H9 (cell line): ENCODE results near the gene ZNF431. TPM values are rescaled to one million over a fixed set of nuclear protein-coding genes. Genes with fewer than 3 reads are reported as not detected.
"Not testable (repeated sequence)": the region's sequence is repeated elsewhere in the genome, so short reads cannot be mapped to it uniquely, and the experiment has no call there.

Experiments
- DNase-seq: peaks from one replicate; pipeline ENCODE4 v3.0.0-alpha.2; 2017
- H2AFZ ChIP-seq: one replicate; pipeline ENCODE4 v1.6.1; 2013; ENCODE audit warnings: mild to moderate bottlenecking, low read length, control low read depth, moderate library complexity
- H2AK5ac ChIP-seq: 2 replicates; pipeline ENCODE4 v1.6.1; 2013; ENCODE audit warnings: low read length, control low read depth, mixed read lengths; ENCODE audit not compliant: insufficient read length
- H2BK120ac ChIP-seq: one replicate; pipeline ENCODE4 v1.6.1; 2013; ENCODE audit warnings: low read depth, mild to moderate bottlenecking, low read length, control low read depth, inconsistent platforms; ENCODE audit not compliant: poor library complexity, severe bottlenecking
- H2BK12ac ChIP-seq: 2 replicates; pipeline ENCODE4 v1.6.1; 2013; ENCODE audit warnings: low read length, control low read depth, mixed read lengths, low read depth; ENCODE audit not compliant: insufficient read length
- H2BK15ac ChIP-seq: 2 replicates; pipeline ENCODE4 v1.6.1; 2013; ENCODE audit warnings: low read depth, low read length, control low read depth
- H2BK20ac ChIP-seq: one replicate; pipeline ENCODE4 v1.6.1; 2013; ENCODE audit warnings: low read depth, mild to moderate bottlenecking, low read length, control low read depth, inconsistent platforms; ENCODE audit not compliant: poor library complexity, severe bottlenecking
- H2BK5ac ChIP-seq: 2 replicates; pipeline ENCODE4 v1.6.1; 2013; ENCODE audit warnings: low read length, control low read depth, mixed read lengths; ENCODE audit not compliant: insufficient read length
- H3K14ac ChIP-seq: 2 replicates; pipeline ENCODE4 v1.6.1; 2013; ENCODE audit warnings: low read length, control low read depth; ENCODE audit not compliant: insufficient read depth
- H3K18ac ChIP-seq: 2 replicates; pipeline ENCODE4 v1.6.1; 2013; ENCODE audit warnings: low read depth, mild to moderate bottlenecking, mixed read lengths, low read length, control low read depth; ENCODE audit not compliant: insufficient read length
- H3K23ac ChIP-seq: 2 replicates; pipeline ENCODE4 v1.6.1; 2013; ENCODE audit warnings: low read length, control low read depth, mixed read lengths, low read depth; ENCODE audit not compliant: insufficient read length
- H3K23me2 ChIP-seq: 2 replicates; pipeline ENCODE4 v1.6.1; 2013; ENCODE audit warnings: low read depth, mild to moderate bottlenecking, mixed read lengths, low read length, control low read depth; ENCODE audit not compliant: insufficient read length, poor library complexity, severe bottlenecking
- H3K27ac ChIP-seq: 2 replicates; pipeline ENCODE4 v1.5.1; 2013; ENCODE audit warnings: low read length, control low read depth, mixed read lengths, low read depth; ENCODE audit not compliant: insufficient read length
- H3K27me3 ChIP-seq: 2 replicates; pipeline ENCODE4 v1.6.1; 2013; ENCODE audit warnings: low read length, control low read depth, inconsistent platforms; ENCODE audit not compliant: insufficient read depth
- H3K4ac ChIP-seq: 2 replicates; pipeline ENCODE4 v1.6.1; 2013; ENCODE audit warnings: low read depth, mild to moderate bottlenecking, control low read depth, inconsistent platforms, low read length, moderate library complexity
- H3K4me1 ChIP-seq: 2 replicates; pipeline ENCODE4 v1.6.1; 2013; ENCODE audit warnings: low read length, control low read depth, inconsistent platforms; ENCODE audit not compliant: insufficient read depth
- H3K4me2 ChIP-seq: 2 replicates; pipeline ENCODE4 v1.6.1; 2013; ENCODE audit warnings: low read length, control low read depth, mixed read lengths; ENCODE audit not compliant: insufficient read length, insufficient read depth
- H3K56ac ChIP-seq: 2 replicates; pipeline ENCODE4 v1.6.1; 2013; ENCODE audit warnings: low read depth, mild to moderate bottlenecking, mixed read lengths, low read length, control low read depth; ENCODE audit not compliant: insufficient read length
- H3K79me1 ChIP-seq: 2 replicates; pipeline ENCODE4 v1.6.1; 2013; ENCODE audit warnings: low read depth, mild to moderate bottlenecking, moderate library complexity, low read length, control low read depth, inconsistent platforms; ENCODE audit not compliant: insufficient read depth, poor library complexity, severe bottlenecking
- H3K79me2 ChIP-seq: 2 replicates; pipeline ENCODE4 v1.6.1; 2013; ENCODE audit warnings: low read length, control low read depth, inconsistent platforms; ENCODE audit not compliant: insufficient read depth
- H3K9ac ChIP-seq: 2 replicates; pipeline ENCODE4 v1.6.1; 2013; ENCODE audit warnings: low read length, control low read depth, mixed read lengths; ENCODE audit not compliant: insufficient read length; ENCODE audit errors: extremely low read depth
- H3K9me3 ChIP-seq: one replicate; pipeline ENCODE4 v1.6.1; 2013; ENCODE audit warnings: low read depth, low read length, inconsistent platforms; ENCODE audit not compliant: control insufficient read depth
- H3T11ph ChIP-seq: one replicate; pipeline ENCODE4 v1.6.1; 2013; ENCODE audit warnings: mild to moderate bottlenecking, low read length, control low read depth, inconsistent platforms
- H4K20me1 ChIP-seq: one replicate; pipeline ENCODE4 v1.6.1; 2013; ENCODE audit not compliant: control insufficient read depth, insufficient read length, insufficient read depth
- H4K5ac ChIP-seq: 2 replicates; pipeline ENCODE4 v1.6.1; 2013; ENCODE audit warnings: low read depth, mild to moderate bottlenecking, mixed read lengths, low read length, control low read depth; ENCODE audit not compliant: insufficient read length
- H4K8ac ChIP-seq: replicated peaks from 2 replicates; pipeline ENCODE4 v1.6.1; 2013; ENCODE audit warnings: low read length, control low read depth, mixed read lengths, low read depth; ENCODE audit not compliant: insufficient read length
- H4K91ac ChIP-seq: 2 replicates; pipeline ENCODE4 v1.6.1; 2013; ENCODE audit warnings: low read depth, mild to moderate bottlenecking, moderate library complexity, mixed read lengths, low read length, control low read depth; ENCODE audit not compliant: insufficient read length
- H3K27ac Mint-ChIP-seq, 3 experiments: 2 replicates in 2 of 3; 3 replicates in 1 of 3; pipeline ENCODE4 v1.8.0; 2020 to 2021; ENCODE audit warnings: mixed read lengths in 3 of 3, mild to moderate bottlenecking in 1 of 3, moderate library complexity in 1 of 3
- H3K27me3 Mint-ChIP-seq: 2 replicates; pipeline ENCODE4 v1.8.0; 2021; ENCODE audit warnings: low read depth, mild to moderate bottlenecking, moderate library complexity, mixed read lengths
- H3K36me3 Mint-ChIP-seq, 3 experiments: 2 replicates in 2 of 3; 3 replicates in 1 of 3; pipeline ENCODE4 v1.8.0; 2020 to 2021; ENCODE audit warnings: low read depth in 3 of 3, mixed read lengths in 3 of 3; ENCODE audit not compliant: insufficient read depth in 1 of 3
- H3K4me1 Mint-ChIP-seq, 2 experiments: 2 replicates each; pipeline ENCODE4 v1.8.0; 2020; ENCODE audit warnings: mixed read lengths in 2 of 2
- H3K4me3 Mint-ChIP-seq, 2 experiments: 2 replicates in 1 of 2; 3 replicates in 1 of 2; pipeline ENCODE4 v1.8.0; 2020 to 2021; ENCODE audit warnings: mild to moderate bottlenecking in 2 of 2, mixed read lengths in 2 of 2, moderate library complexity in 1 of 2
- H3K9me3 Mint-ChIP-seq, 2 experiments: 2 replicates in 1 of 2; 3 replicates in 1 of 2; pipeline ENCODE4 v1.8.0; 2020; ENCODE audit warnings: mild to moderate bottlenecking in 2 of 2, mixed read lengths in 2 of 2, moderate library complexity in 1 of 2
- CTCF ChIP-seq: fragments of 200-600 bp; sonication (generic); conservative IDR thresholded peaks from 3 replicates; pipeline ENCODE4 v1.8.0; 2021; ENCODE audit warnings: antibody characterized with exemption, mild to moderate bottlenecking
- whole genome bisulfite sequencing: extraction: QIAGEN DNeasy Blood & Tissue Kit; methylation state at CpG from one replicate; pipeline ENCODE4 v1.1.7; 2013; ENCODE audit warnings: missing lambda C conversion rate, low lambda C conversion rate, mixed read lengths; ENCODE audit not compliant: insufficient read length; ENCODE audit errors: extremely low coverage; 5-methylcytosine and 5-hydroxymethylcytosine counted together
- total RNA-seq: library from RNA; stranded (reverse); gene quantifications from 2 replicates; pipeline ENCODE4 v1.2.1, GENCODE V29; 2021

The ZNF431 gene
- total RNA-seq, 1 experiment from 2014 or later, result 47.4 TPM

- Histone ChIP-seq H2BK12ac (no peak overlapping the region), H2AK5ac (no peak overlapping the region), H3K14ac (no peak overlapping the region; the same call in 1 of the 2 replicates), H4K20me1 (no peaks in the 10 kb centered on the region), H2BK5ac (no peak overlapping the region), H3K18ac (no peak overlapping the region), H3K4me1 (no peaks in the 10 kb centered on the region), H3K27me3 (no peaks in the 10 kb centered on the region), H2BK15ac (no peak overlapping the region), H3K9ac (no peak overlapping the region), H3K4ac (no peak overlapping the region), H3K56ac (no peak overlapping the region), H3K27ac (no peak overlapping the region), H3K23me2 (no peaks in the 10 kb centered on the region), H3K79me2 (no peaks in the 10 kb centered on the region), H2BK120ac (no peak overlapping the region), H3T11ph (no peak overlapping the region), H2BK20ac (no peak overlapping the region), H3K9me3 (peaks cover 17% of the 10 kb centered on the region), H4K5ac (no peak overlapping the region), H3K23ac (no peak overlapping the region), H3K79me1 (no peaks in the 10 kb centered on the region), H4K91ac (no peak overlapping the region), H4K8ac (no peak overlapping the region), H2AFZ (no peak overlapping the region), H3K4me2 (no peak overlapping the region)
- WGBS, result no CpG with 5 or more reads among the region's 2 CpGs
- Mint-ChIP-seq H3K27me3 (no peaks in the 10 kb centered on the region; the same call in 1 of the 2 replicates), H3K4me3 (no peak overlapping the region), H3K36me3 (peaks cover 13 to 36% (median 28%) of the 10 kb centered on the region in 3 experiments), H3K27ac (no peak overlapping the region; a peak in 1 of 7 replicates), H3K9me3 (peaks cover 38 to 48% of the 10 kb centered on the region in 2 experiments), H3K4me1 (peaks cover 3 to 5% of the 10 kb centered on the region in 2 experiments; a peak in 2 of 4 replicates)
- TF ChIP-seq CTCF, result no peak
- DNase-seq, result no peak
Observed at GRCh38 chr19:21233691-21234090, 91.9 kb downstream of the ZNF431 start.

GRCh38 chr19:21236751-21237150 lies 94.9 kb downstream of the ZNF431 start:
- H3K27me3 ChIP-seq, H3K4me3 Mint-ChIP-seq, H3K4me1 Mint-ChIP-seq, H3K79me2 ChIP-seq, H3K4me2 ChIP-seq, H3T11ph ChIP-seq, H3K23ac ChIP-seq, H2BK120ac ChIP-seq, H3K23me2 ChIP-seq, H3K9me3 ChIP-seq, DNase-seq, H3K27ac ChIP-seq, H2BK20ac ChIP-seq, H3K9ac ChIP-seq, H3K4me1 ChIP-seq, H2BK5ac ChIP-seq, H2BK12ac ChIP-seq, H4K8ac ChIP-seq, H3K27me3 Mint-ChIP-seq, H3K56ac ChIP-seq, H2AK5ac ChIP-seq, H4K91ac ChIP-seq, H3K14ac ChIP-seq, H3K27ac Mint-ChIP-seq, H3K4ac ChIP-seq, H2BK15ac ChIP-seq, H4K5ac ChIP-seq, H3K36me3 Mint-ChIP-seq, H2AFZ ChIP-seq, H3K79me1 ChIP-seq, H4K20me1 ChIP-seq: not testable (repeated sequence)
- peaks cover 11 to 33% of the 10 kb centered on the region in 2 experiments for H3K9me3 Mint-ChIP-seq
- no CpG with 5 or more reads among the region's 4 CpGs for WGBS
- H3K18ac ChIP-seq, result peak overlapping the region; percentile 38
